Measurements from ENCODE around the gene ZFHX3. TPM values are rescaled to one million over a fixed set of nuclear protein-coding genes. Genes with fewer than 3 reads are reported as not detected.

The ZFHX3 gene
- total and polyA plus RNA-seq, 2 donors (not counting 1 experiment from before 2014, with no cell fraction given): 0.54 to 6.6 TPM

DNA sequence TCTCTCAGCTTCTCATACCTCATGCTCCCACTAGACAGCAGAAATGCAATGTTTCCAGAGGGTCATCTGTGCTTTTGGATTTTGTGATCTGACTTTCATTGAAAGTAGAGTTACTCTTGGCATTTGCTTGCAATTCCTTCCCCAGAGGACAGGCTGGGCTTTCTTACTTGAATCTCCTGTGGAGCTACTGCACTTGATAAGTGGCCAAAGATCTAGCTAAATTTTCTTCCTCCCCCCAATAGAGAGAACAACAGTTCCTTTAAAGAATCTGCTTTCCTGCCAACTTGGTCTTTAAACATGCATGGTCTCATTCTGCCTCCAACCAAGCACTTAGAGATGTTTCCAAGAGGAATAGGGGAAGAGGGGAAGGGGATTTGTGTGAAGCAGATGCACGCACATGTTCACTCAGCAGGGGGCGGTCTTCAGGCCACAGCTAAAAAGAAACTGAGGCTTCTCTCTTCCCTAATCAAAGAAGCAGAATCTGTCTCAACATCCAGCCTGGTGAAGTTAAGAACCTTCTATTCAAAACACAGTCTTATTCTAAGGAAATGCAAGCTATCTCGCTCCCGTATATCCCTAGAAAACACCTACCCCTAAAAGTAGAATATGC, 229.6 kb downstream of the ZFHX3 start:
- no peak overlapping the region for H3K27ac ChIP-seq (ENCODE audit: low read length in 2 of 2)
- H3K4me2 ChIP-seq (replicated peaks; ENCODE audit: low read depth, low read length, poor library complexity, severe bottlenecking): no peak overlapping the region
- WGBS (ENCODE audit: insufficient coverage): no CpG with 5 or more reads among the region's 4 CpGs
- Mint-ChIP-seq H3K4me3 (no peak overlapping the region), H3K27ac (no peak overlapping the region), H3K9me3 (ENCODE audit: insufficient read depth) (no peaks in the 10 kb centered on the region), H3K27me3 (no peaks in the 10 kb centered on the region), H3K4me1 (no peaks in the 10 kb centered on the region)
- ATAC-seq (ENCODE audit: low read depth): no peak
- ChIA-PET CTCF (interaction anchor here (1.2 to 1.9 kb wide), 2 partner anchors 14 to 16 kb away, joined by 3 to 12 read pairs; no protein-coding TSS in a partner anchor), POLR2A (no interaction called here)
- H2AFZ ChIP-seq (ENCODE audit: insufficient read depth, low read depth, low read length, poor library complexity, severe bottlenecking): no peak overlapping the region
- DNase-seq: no peak
- H3K9me3 ChIP-seq (ENCODE audit: control extremely low read depth in 1 of 3, control insufficient read depth in 2 of 3, insufficient read depth in 1 of 3, low read length in 2 of 3): no peaks in the 10 kb centered on the region
- H3K9ac ChIP-seq (ENCODE audit: low read length): no peak overlapping the region
- H3K36me3 ChIP-seq (replicated peaks in 1 of 2; ENCODE audit: control extremely low read depth in 1 of 2, control insufficient read depth in 1 of 2, extremely low read depth in 1 of 2, insufficient read depth in 2 of 2, low read length in 1 of 2): no peaks in the 10 kb centered on the region
- H3K4me1 ChIP-seq (ENCODE audit: control insufficient read depth in 2 of 2, insufficient read depth in 2 of 2, low read length in 2 of 2): no peaks in the 10 kb centered on the region
- H4K20me1 ChIP-seq (ENCODE audit: control insufficient read depth, insufficient read depth, low read length, poor library complexity, severe bottlenecking): no peaks in the 10 kb centered on the region
- H3K4me3 ChIP-seq (ENCODE audit: control extremely low read depth in 1 of 5, extremely low read depth in 1 of 5, insufficient read depth in 1 of 5, low read depth in 2 of 5, low read length in 4 of 5): no peak overlapping the region
- intact Hi-C loops (cut with micrococcal nuclease): no loop called here
- H3K27me3 ChIP-seq (replicated peaks in 1 of 4; ENCODE audit: control extremely low read depth in 1 of 4, control insufficient read depth in 3 of 4, insufficient read depth in 4 of 4, low read length in 3 of 4): no peaks in the 10 kb centered on the region
- no peak for TF ChIP-seq EZH2 (IDR thresholded peaks at IDR 0.05; ENCODE audit: borderline replicate concordance, insufficient read depth, low read depth, low read length, poor library complexity, severe bottlenecking)
- TF ChIP-seq, protein P1, sequence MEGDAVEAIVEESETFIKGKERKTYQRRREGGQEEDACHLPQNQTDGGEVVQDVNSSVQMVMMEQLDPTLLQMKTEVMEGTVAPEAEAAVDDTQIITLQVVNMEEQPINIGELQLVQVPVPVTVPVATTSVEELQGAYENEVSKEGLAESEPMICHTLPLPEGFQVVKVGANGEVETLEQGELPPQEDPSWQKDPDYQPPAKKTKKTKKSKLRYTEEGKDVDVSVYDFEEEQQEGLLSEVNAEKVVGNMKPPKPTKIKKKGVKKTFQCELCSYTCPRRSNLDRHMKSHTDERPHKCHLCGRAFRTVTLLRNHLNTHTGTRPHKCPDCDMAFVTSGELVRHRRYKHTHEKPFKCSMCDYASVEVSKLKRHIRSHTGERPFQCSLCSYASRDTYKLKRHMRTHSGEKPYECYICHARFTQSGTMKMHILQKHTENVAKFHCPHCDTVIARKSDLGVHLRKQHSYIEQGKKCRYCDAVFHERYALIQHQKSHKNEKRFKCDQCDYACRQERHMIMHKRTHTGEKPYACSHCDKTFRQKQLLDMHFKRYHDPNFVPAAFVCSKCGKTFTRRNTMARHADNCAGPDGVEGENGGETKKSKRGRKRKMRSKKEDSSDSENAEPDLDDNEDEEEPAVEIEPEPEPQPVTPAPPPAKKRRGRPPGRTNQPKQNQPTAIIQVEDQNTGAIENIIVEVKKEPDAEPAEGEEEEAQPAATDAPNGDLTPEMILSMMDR (IDR thresholded peaks at IDR 0.05): no peak
- no peaks in the 10 kb centered on the region for H3K79me2 ChIP-seq (ENCODE audit: control insufficient read depth, insufficient read depth, low read length)

DNA sequence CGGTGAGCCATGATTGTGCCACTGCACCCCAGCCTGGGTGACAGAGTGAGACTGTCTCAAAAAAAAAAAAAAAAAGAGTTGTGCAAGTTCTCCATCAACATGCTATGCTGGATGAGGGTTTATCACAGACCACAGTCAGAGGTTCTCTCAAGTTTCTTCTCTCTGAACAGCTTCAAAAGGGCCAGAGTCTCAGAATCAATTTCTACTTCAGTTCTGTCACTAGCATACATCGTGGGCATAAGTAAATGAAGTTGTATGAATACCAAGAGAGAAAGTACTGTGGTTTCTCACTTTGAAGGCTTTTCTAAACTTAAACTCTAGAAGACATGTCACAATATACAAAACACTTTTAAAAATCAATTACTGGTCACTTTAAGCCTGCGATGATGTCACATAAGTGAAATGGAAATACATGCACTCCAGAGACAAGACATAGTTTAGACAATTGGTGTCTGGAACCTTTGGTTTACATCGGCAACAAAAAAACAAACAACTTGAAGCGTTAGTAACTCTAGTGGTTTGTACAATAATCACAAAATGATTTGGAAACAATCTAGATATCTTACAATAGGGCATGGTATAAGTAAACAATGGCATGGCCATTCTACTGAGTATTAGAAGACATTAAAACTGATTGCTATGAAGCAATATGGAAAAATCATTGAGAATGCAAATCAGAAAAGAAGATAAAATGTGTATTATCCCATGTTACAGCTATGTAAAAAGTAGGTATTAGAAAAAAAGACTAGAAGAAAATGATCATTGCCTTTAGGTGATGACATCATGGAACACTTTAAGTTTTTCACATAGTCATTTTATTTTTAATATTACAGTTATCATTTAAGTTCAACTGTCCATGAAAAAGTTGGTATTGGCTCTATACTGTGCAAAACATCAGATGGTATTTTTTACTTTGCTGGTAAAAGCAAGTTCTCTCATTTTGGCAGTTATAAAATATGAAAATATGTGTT, 232.3 kb downstream of the ZFHX3 start:
- Histone ChIP-seq H3K4me1 (ENCODE audit: control insufficient read depth in 2 of 2, insufficient read depth in 2 of 2, low read length in 2 of 2) (no peaks in the 10 kb centered on the region), H2AFZ (ENCODE audit: insufficient read depth, low read depth, low read length, poor library complexity, severe bottlenecking) (no peak overlapping the region), H3K79me2 (ENCODE audit: control insufficient read depth, insufficient read depth, low read length) (no peaks in the 10 kb centered on the region), H3K27ac (ENCODE audit: low read length in 2 of 2) (no peak overlapping the region), H3K36me3 (replicated peaks in 1 of 2; ENCODE audit: control extremely low read depth in 1 of 2, control insufficient read depth in 1 of 2, extremely low read depth in 1 of 2, insufficient read depth in 2 of 2, low read length in 1 of 2) (no peaks in the 10 kb centered on the region), H3K4me2 (replicated peaks; ENCODE audit: low read depth, low read length, poor library complexity, severe bottlenecking) (no peak overlapping the region), H3K9me3 (ENCODE audit: control extremely low read depth in 1 of 3, control insufficient read depth in 2 of 3, insufficient read depth in 1 of 3, low read length in 2 of 3) (no peaks in the 10 kb centered on the region), H3K27me3 (replicated peaks in 1 of 4; ENCODE audit: control extremely low read depth in 1 of 4, control insufficient read depth in 3 of 4, insufficient read depth in 4 of 4, low read length in 3 of 4) (no peaks in the 10 kb centered on the region), H3K4me3 (ENCODE audit: control extremely low read depth in 1 of 5, extremely low read depth in 1 of 5, insufficient read depth in 1 of 5, low read depth in 2 of 5, low read length in 4 of 5) (no peak overlapping the region), H3K9ac (ENCODE audit: low read length) (no peak overlapping the region), H4K20me1 (ENCODE audit: control insufficient read depth, insufficient read depth, low read length, poor library complexity, severe bottlenecking) (no peaks in the 10 kb centered on the region)
- no peak for TF ChIP-seq EZH2 (IDR thresholded peaks at IDR 0.05; ENCODE audit: borderline replicate concordance, insufficient read depth, low read depth, low read length, poor library complexity, severe bottlenecking)
- TF ChIP-seq, protein P1 (IDR thresholded peaks at IDR 0.05): no peak
- no peak for DNase-seq
- no peak for ATAC-seq (ENCODE audit: low read depth)
- Mint-ChIP-seq H3K9me3 (ENCODE audit: insufficient read depth) (no peaks in the 10 kb centered on the region), H3K27ac (no peak overlapping the region), H3K27me3 (no peaks in the 10 kb centered on the region), H3K4me3 (no peak overlapping the region), H3K4me1 (no peaks in the 10 kb centered on the region)
- ChIA-PET POLR2A (no interaction called here), CTCF (no interaction called here)
- intact Hi-C loops (cut with micrococcal nuclease): no loop called here
- no CpG with 5 or more reads among the region's 5 CpGs for WGBS (ENCODE audit: insufficient coverage)

Data from B cell (primary cell).